OCI-LY1 (cell line): ENCODE measurements around the gene GMEB2.

Experiments used
- H2AFZ ChIP-seq: fragments of 200-600 bp; sonication (generic), shearing (Covaris generic); 2 replicates; pipeline ENCODE4 v1.6.0; 2014; ENCODE audit warnings: antibody characterized with exemption, mild to moderate bottlenecking, low read length
- H3F3A ChIP-seq: fragments of 200-600 bp; sonication (generic), shearing (Covaris generic); 2 replicates; pipeline ENCODE4 v1.6.0; 2014; ENCODE audit warnings: mild to moderate bottlenecking, antibody characterized with exemption, low read length, moderate library complexity; ENCODE audit not compliant: insufficient read depth
- H3K27ac ChIP-seq: fragments of 200-600 bp; sonication (generic); 2 replicates; pipeline ENCODE4 v1.5.1; 2014; ENCODE audit warnings: low read length, mixed run types, mild to moderate bottlenecking, low read depth; ENCODE audit not compliant: poor library complexity, severe bottlenecking
- H3K27me3 ChIP-seq: fragments of 200-600 bp; sonication (generic); 2 replicates; pipeline ENCODE4 v1.6.0; 2014; ENCODE audit warnings: antibody characterized with exemption, mild to moderate bottlenecking, low read length, moderate library complexity; ENCODE audit not compliant: insufficient read depth
- H3K36me3 ChIP-seq: fragments of 200-600 bp; sonication (generic); 2 replicates; pipeline ENCODE4 v1.6.1; 2014; ENCODE audit warnings: mild to moderate bottlenecking, antibody characterized with exemption, low read length, moderate library complexity, mixed read lengths; ENCODE audit not compliant: insufficient read depth
- H3K4me1 ChIP-seq: fragments of 200-600 bp; sonication (generic); 2 replicates; pipeline ENCODE4 v1.5.1; 2014; ENCODE audit warnings: mild to moderate bottlenecking, low read length, moderate library complexity; ENCODE audit not compliant: insufficient read depth, severe bottlenecking
- H3K4me2 ChIP-seq: fragments of 200-600 bp; sonication (generic), shearing (Covaris generic); 2 replicates; pipeline ENCODE4 v1.6.1; 2014; ENCODE audit warnings: low read length
- H3K4me3 ChIP-seq: fragments of 200-600 bp; sonication (generic); 2 replicates; pipeline ENCODE4 v1.5.1; 2014; ENCODE audit warnings: low read length, low read depth, mild to moderate bottlenecking, mixed read lengths; ENCODE audit not compliant: poor library complexity, severe bottlenecking
- H3K79me2 ChIP-seq: fragments of 200-600 bp; shearing (Covaris generic); 2 replicates; pipeline ENCODE4 v1.6.1; 2016; ENCODE audit warnings: mixed run types, low read length, mixed read lengths; ENCODE audit not compliant: insufficient read depth
- H3K9ac ChIP-seq: fragments of 200-600 bp; sonication (generic), shearing (Covaris generic); 2 replicates; pipeline ENCODE4 v1.6.1; 2014; ENCODE audit warnings: mild to moderate bottlenecking, low read length, mixed read lengths
- H3K9me2 ChIP-seq: fragments of 200-600 bp; sonication (generic), shearing (Covaris generic); 2 replicates; pipeline ENCODE4 v1.6.1; 2014; ENCODE audit warnings: low read depth, mild to moderate bottlenecking, low read length, mixed read lengths
- H3K9me3 ChIP-seq: fragments of 200-600 bp; shearing (Covaris generic); 2 replicates; pipeline ENCODE4 v1.6.1; 2014; ENCODE audit warnings: low read length, mixed read lengths
- H4K20me1 ChIP-seq: fragments of 200-600 bp; sonication (generic), shearing (Covaris generic); 2 replicates; pipeline ENCODE4 v1.6.0; 2016; ENCODE audit warnings: mild to moderate bottlenecking, low read length; ENCODE audit not compliant: insufficient read depth
- EZH2 ChIP-seq: fragments of 200-600 bp; sonication (generic), shearing (Covaris generic); IDR thresholded peaks from 2 replicates; pipeline ENCODE4 v1.8.0; 2017; ENCODE audit warnings: borderline replicate concordance, mixed run types, mild to moderate bottlenecking, antibody characterized with exemption, low read length, moderate library complexity, mixed read lengths
- TF ChIP-seq, protein P1 (sequence below): fragments of 200-600 bp; sonication (generic), shearing (Covaris generic); IDR thresholded peaks from 2 replicates; pipeline ENCODE4 v1.5.1; 2017; ENCODE audit warnings: mild to moderate bottlenecking, antibody characterized with exemption, low read length, moderate library complexity, mixed read lengths

Gene GMEB2

DNA sequence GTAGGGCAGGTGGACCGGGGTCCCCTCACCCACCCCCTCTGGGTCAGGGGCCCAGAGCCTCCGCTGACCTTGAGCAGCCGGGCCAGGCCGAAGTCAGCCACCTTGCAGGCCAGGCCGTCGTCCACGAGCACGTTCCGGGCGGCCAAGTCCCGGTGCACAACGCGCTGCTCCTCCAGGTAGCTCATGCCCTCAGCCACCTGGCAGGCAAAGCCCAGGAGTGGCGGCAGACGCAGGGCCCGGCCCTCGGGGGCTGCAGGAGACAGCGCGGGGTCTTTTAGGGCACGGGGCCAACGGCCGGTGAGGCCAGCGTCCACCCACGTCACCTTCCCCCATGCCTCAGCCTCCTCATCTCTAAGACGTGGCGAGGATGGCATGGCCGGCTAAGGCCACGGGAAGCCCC is 85.5 kb downstream of the GMEB2 start:
- TF ChIP-seq, protein P1, sequence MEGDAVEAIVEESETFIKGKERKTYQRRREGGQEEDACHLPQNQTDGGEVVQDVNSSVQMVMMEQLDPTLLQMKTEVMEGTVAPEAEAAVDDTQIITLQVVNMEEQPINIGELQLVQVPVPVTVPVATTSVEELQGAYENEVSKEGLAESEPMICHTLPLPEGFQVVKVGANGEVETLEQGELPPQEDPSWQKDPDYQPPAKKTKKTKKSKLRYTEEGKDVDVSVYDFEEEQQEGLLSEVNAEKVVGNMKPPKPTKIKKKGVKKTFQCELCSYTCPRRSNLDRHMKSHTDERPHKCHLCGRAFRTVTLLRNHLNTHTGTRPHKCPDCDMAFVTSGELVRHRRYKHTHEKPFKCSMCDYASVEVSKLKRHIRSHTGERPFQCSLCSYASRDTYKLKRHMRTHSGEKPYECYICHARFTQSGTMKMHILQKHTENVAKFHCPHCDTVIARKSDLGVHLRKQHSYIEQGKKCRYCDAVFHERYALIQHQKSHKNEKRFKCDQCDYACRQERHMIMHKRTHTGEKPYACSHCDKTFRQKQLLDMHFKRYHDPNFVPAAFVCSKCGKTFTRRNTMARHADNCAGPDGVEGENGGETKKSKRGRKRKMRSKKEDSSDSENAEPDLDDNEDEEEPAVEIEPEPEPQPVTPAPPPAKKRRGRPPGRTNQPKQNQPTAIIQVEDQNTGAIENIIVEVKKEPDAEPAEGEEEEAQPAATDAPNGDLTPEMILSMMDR = no peak
- no peak for TF ChIP-seq EZH2
- no peaks in the 10 kb centered on the region for H3F3A ChIP-seq
- no peaks in the 10 kb centered on the region; the same call in 1 of the 2 replicates for H3K27me3 ChIP-seq
- no peak overlapping the region for H3K27ac ChIP-seq
- no peak overlapping the region for H3K4me3 ChIP-seq
- no peaks in the 10 kb centered on the region for H4K20me1 ChIP-seq
- H3K9me3 ChIP-seq = no peaks in the 10 kb centered on the region
- no peak overlapping the region for H3K4me2 ChIP-seq
- peaks cover 17% of the 10 kb centered on the region for H3K4me1 ChIP-seq
- no peak overlapping the region for H2AFZ ChIP-seq
- no peaks in the 10 kb centered on the region for H3K9me2 ChIP-seq
- no peak overlapping the region for H3K9ac ChIP-seq
- no peaks in the 10 kb centered on the region for H3K79me2 ChIP-seq
- H3K36me3 ChIP-seq = no peaks in the 10 kb centered on the region

DNA sequence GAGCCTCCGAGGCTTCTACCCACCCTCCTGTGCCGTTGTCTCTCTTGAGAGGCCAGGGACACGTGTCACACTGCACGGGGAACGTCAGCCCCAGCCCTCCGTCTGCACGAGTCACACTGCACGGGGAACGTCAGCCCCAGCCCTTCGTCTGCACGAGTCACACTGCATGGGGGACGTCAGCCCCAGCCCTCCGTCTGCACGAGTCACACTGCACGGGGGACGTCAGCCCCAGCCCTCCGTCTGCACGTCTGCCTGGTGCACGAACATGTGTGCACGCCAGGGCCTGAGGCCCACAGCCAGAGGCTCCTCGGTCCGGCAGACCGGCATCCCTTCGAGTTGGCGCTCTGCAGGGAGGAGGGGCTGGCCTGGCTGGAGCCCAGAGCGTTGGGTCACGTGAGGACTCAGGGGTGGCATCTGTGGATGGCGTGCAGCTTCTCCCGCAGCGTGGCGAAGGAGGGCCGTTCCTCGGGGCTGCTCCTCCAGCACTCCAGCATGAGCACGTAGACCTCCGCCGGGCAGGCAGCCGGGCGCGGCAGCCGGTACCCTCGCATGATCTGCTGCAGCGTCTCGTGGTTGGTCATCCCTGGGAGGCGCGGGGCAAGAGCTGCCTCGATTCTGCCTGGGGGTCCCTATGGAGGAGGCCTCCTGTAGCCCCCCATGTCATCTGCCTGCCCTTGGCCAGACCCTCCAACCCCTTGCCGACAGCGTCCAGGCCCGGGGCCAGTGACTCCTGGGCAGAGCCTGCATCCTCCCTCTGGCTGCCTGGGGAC is 86.3 kb downstream of the GMEB2 start:
- H3K4me1 ChIP-seq = peaks cover 17% of the 10 kb centered on the region
- H3K36me3 ChIP-seq = no peaks in the 10 kb centered on the region
- no peaks in the 10 kb centered on the region for H3K9me2 ChIP-seq
- H3K9me3 ChIP-seq = no peaks in the 10 kb centered on the region
- no peaks in the 10 kb centered on the region; the same call in 1 of the 2 replicates for H3K27me3 ChIP-seq
- H3K4me3 ChIP-seq = no peak overlapping the region
- no peaks in the 10 kb centered on the region for H4K20me1 ChIP-seq
- no peak overlapping the region for H3K27ac ChIP-seq
- no peak overlapping the region for H3K9ac ChIP-seq
- H3F3A ChIP-seq = no peaks in the 10 kb centered on the region
- no peak overlapping the region for H2AFZ ChIP-seq
- no peaks in the 10 kb centered on the region for H3K79me2 ChIP-seq
- TF ChIP-seq EZH2 = no peak
- TF ChIP-seq, protein P1 = no peak
- H3K4me2 ChIP-seq = no peak overlapping the region

DNA sequence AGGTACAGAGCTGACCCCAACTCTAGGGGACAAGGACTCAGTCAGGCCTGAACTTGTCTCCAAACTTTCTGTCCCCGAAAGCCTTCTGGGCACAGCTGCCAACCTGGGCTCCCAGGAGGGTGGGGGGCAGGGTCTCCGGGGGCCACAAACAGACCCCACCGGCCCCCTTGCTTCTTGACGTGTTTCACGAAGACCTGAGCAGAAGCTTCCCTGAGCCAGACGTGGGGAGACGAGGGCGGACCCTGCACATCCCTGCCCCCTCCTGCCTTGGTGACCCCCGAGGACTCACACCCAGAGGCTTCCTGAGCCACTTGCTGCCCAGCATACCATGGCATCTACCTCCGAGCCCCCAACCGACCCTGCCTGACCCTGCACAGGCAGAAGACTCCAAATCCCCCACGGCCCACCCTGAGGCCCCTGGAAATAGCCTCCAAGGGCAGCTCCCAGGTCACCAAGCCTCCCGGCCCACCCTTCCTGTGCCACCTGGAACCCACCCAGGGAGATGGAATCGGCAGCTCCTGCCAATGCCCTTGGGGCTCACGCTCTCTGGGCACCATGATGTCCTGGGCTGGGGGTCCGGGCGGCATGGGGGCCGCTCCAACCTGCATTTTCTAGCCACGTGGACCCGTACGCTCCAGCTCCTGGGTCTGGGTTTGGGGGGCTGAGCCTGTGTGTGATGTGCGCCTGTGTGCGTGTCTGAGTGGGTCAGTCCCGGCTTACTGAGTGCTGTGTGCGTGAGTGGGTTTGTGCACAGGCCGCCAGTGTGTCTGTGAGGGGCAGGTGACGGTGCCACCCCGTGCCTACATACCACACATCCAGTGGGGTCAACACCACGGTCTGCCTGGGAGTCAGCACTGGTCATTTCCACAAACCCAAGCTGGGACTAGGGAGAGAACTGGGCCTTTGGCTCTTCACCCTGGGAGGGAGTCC is 87.2 kb downstream of the GMEB2 start:
- Histone ChIP-seq H3K79me2 (no peaks in the 10 kb centered on the region), H3K4me1 (peaks cover 17% of the 10 kb centered on the region), H3K27me3 (peaks cover 5% of the 10 kb centered on the region; the same call in 1 of the 2 replicates), H3K4me3 (no peak overlapping the region), H3K4me2 (no peak overlapping the region), H3K9me2 (no peaks in the 10 kb centered on the region), H4K20me1 (no peaks in the 10 kb centered on the region), H3K27ac (no peak overlapping the region), H3F3A (no peaks in the 10 kb centered on the region), H2AFZ (no peak overlapping the region), H3K36me3 (no peaks in the 10 kb centered on the region), H3K9me3 (no peaks in the 10 kb centered on the region), H3K9ac (no peak overlapping the region)
- TF ChIP-seq, protein P1 = no peak
- no peak for TF ChIP-seq EZH2
